ENCODE results near the gene ANK3. TPM values are rescaled to one million over a fixed set of nuclear protein-coding genes. Genes with fewer than 3 reads are reported as not detected.
A peak's percentile ranks its signal among the peaks of the same experiment; 100 is the strongest.

ANK3 gene
- total and polyA plus RNA-seq, 4 experiments from 2014 or later: 7.2 to 90.1 (median 55.8) TPM

- Mint-ChIP-seq H3K27me3 (peaks cover 17 to 20% of the 10 kb centered on the region in 2 donors), H3K4me3 (no peak overlapping the region), H3K27ac (no peak overlapping the region), H3K4me1 (peaks cover 4 to 6% (median 5%) of the 10 kb centered on the region in 4 donors), H3K36me3 (no peaks in the 10 kb centered on the region), H3K9me3 (peaks cover 0 to 3% (median under 1%) of the 10 kb centered on the region in 8 donors)
- no peaks in the 10 kb centered on the region for H3K36me3 ChIP-seq (ENCODE audit: insufficient read depth, low read length)
- no peak overlapping the region for H3K4me3 ChIP-seq (ENCODE audit: low read length in 2 of 2)
- ChIA-PET POLR2A (ENCODE audit: partially characterized antibody) (no interaction called here), CTCF (ENCODE audit: partially characterized antibody) (no interaction called here)
- no peaks in the 10 kb centered on the region for H3K4me1 ChIP-seq (ENCODE audit: insufficient read depth, low read length)
- H3K9me3 ChIP-seq (ENCODE audit: control insufficient read depth in 1 of 2, low read length in 2 of 2): no peaks in the 10 kb centered on the region
- H3K27me3 ChIP-seq (ENCODE audit: insufficient read depth, low read length): no peaks in the 10 kb centered on the region
- intact Hi-C loops (cut with micrococcal nuclease): no loop called here
- DNase-seq: no peak
- H3K27ac ChIP-seq (ENCODE audit: low read depth, low read length): no peak overlapping the region
Observed at GRCh38 chr10:59993931-59994330, 395.7 kb downstream of the ANK3 start.

DNA sequence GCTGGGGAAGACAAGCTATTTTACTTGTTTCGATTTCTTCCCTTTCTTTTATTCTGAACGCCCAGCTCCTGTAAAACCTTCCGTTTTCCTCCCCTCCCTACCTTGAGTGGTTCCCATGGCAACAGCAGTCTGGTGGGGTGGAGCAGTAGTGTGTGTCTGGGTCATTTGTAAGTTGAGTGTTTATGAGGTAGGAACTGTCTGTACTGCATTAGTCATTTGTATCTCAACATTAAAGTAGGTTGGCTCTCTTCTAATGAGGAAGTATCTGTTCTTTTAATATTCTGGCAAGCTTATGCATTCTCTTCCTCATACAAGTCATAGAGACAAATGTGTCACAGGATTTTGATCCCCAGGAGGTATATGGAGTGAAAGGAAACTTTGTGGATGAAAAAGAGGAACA, 398.0 kb downstream of the ANK3 start:
- Histone ChIP-seq H3K4me3 (ENCODE audit: low read length in 2 of 2) (no peak overlapping the region), H3K36me3 (ENCODE audit: insufficient read depth, low read length) (no peaks in the 10 kb centered on the region), H3K4me1 (ENCODE audit: insufficient read depth, low read length) (no peaks in the 10 kb centered on the region), H3K9me3 (ENCODE audit: control insufficient read depth in 1 of 2, low read length in 2 of 2) (no peaks in the 10 kb centered on the region), H3K27ac (ENCODE audit: low read depth, low read length) (no peak overlapping the region), H3K27me3 (ENCODE audit: insufficient read depth, low read length) (no peaks in the 10 kb centered on the region)
- Mint-ChIP-seq H3K27me3 (peaks cover 21 to 27% of the 10 kb centered on the region in 2 donors), H3K27ac (no peak overlapping the region), H3K36me3 (no peaks in the 10 kb centered on the region), H3K4me3 (peak overlapping the region in 6 of 8 donors; percentile 26 to 73 (median 48)), H3K9me3 (peaks cover 0 to 6% (median 0%) of the 10 kb centered on the region in 8 donors), H3K4me1 (peaks cover 4 to 6% (median 5%) of the 10 kb centered on the region in 4 donors)
- no peak for DNase-seq
- POLR2A ChIA-PET (ENCODE audit: partially characterized antibody): no interaction called here
- CTCF ChIA-PET (ENCODE audit: partially characterized antibody): interaction anchor here (0.7 kb wide), 2 partner anchors 43 to 1390 kb away, joined by 3 read pairs; no protein-coding TSS in a partner anchor
- intact Hi-C loops (cut with micrococcal nuclease): no loop called here

- H3K4me1 Mint-ChIP-seq: peaks cover 4 to 6% (median 5%) of the 10 kb centered on the region in 4 donors
- no peak overlapping the region for H3K27ac Mint-ChIP-seq
- no peak overlapping the region for H3K27ac ChIP-seq (ENCODE audit: low read depth, low read length)
- intact Hi-C loops (cut with micrococcal nuclease): no loop called here
- no peaks in the 10 kb centered on the region for H3K27me3 ChIP-seq (ENCODE audit: insufficient read depth, low read length)
- peaks cover 0 to 6% (median 0%) of the 10 kb centered on the region in 8 donors for H3K9me3 Mint-ChIP-seq
- H3K4me1 ChIP-seq (ENCODE audit: insufficient read depth, low read length): no peaks in the 10 kb centered on the region
- CTCF ChIA-PET (ENCODE audit: partially characterized antibody): interaction anchor here (0.7 kb wide), 2 partner anchors 44 to 1391 kb away, joined by 3 read pairs; no protein-coding TSS in a partner anchor
- H3K9me3 ChIP-seq (ENCODE audit: control insufficient read depth in 1 of 2, low read length in 2 of 2): no peaks in the 10 kb centered on the region
- no peaks in the 10 kb centered on the region for H3K36me3 ChIP-seq (ENCODE audit: insufficient read depth, low read length)
- no peaks in the 10 kb centered on the region for H3K36me3 Mint-ChIP-seq
- no peak overlapping the region for H3K4me3 Mint-ChIP-seq
- H3K27me3 Mint-ChIP-seq: peaks cover 21 to 24% of the 10 kb centered on the region in 2 donors
- H3K4me3 ChIP-seq (ENCODE audit: low read length in 2 of 2): no peak overlapping the region
- DNase-seq: no peak
- POLR2A ChIA-PET (ENCODE audit: partially characterized antibody): interaction anchor here (0.7 kb wide), 1 partner anchor 1836 kb away, joined by 4 read pairs; no protein-coding TSS in a partner anchor
Observed at GRCh38 chr10:59991117-59991516, 398.6 kb downstream of the ANK3 start.

- intact Hi-C loops (cut with micrococcal nuclease): no loop called here
- CTCF ChIA-PET (ENCODE audit: partially characterized antibody): no interaction called here
- H3K4me3 ChIP-seq (ENCODE audit: low read length in 2 of 2): no peak overlapping the region
- H3K27ac ChIP-seq (ENCODE audit: low read depth, low read length): no peak overlapping the region
- no peak for DNase-seq
- Mint-ChIP-seq H3K27ac (no peak overlapping the region), H3K4me3 (no peak overlapping the region), H3K9me3 (peaks cover 0 to 6% (median 0%) of the 10 kb centered on the region in 8 donors), H3K27me3 (peaks cover 12 to 14% of the 10 kb centered on the region in 2 donors), H3K4me1 (no peaks in the 10 kb centered on the region), H3K36me3 (no peaks in the 10 kb centered on the region)
- no peaks in the 10 kb centered on the region for H3K36me3 ChIP-seq (ENCODE audit: insufficient read depth, low read length)
- no peaks in the 10 kb centered on the region for H3K4me1 ChIP-seq (ENCODE audit: insufficient read depth, low read length)
- POLR2A ChIA-PET (ENCODE audit: partially characterized antibody): no interaction called here
- H3K9me3 ChIP-seq (ENCODE audit: control insufficient read depth in 1 of 2, low read length in 2 of 2): no peaks in the 10 kb centered on the region
- no peaks in the 10 kb centered on the region for H3K27me3 ChIP-seq (ENCODE audit: insufficient read depth, low read length)
Observed at GRCh38 chr10:59985639-59986038, 404.0 kb downstream of the ANK3 start.

DNA sequence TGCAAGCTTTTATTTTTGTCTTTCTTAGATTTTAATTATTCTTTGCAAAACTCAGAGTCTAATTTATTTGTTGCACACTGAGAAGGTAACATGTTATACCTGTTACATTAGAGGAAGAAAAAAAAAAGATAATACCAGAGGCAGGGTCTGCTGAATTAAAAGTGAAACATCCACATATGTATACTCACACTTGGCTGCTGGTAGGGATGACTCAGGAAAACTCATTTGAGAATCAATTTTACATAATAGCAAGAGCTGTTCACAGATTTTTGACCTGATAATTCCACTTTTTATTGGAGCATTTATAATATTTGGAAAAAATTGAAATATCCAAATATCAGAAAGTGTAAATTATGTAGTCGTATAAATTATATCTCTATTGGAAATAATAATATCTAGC, 405.3 kb downstream of the ANK3 start:
- ChIA-PET POLR2A (ENCODE audit: partially characterized antibody) (no interaction called here), CTCF (ENCODE audit: partially characterized antibody) (no interaction called here)
- Mint-ChIP-seq H3K27me3 (peaks cover 10% of the 10 kb centered on the region in 2 donors), H3K4me3 (no peak overlapping the region), H3K4me1 (no peaks in the 10 kb centered on the region), H3K27ac (no peak overlapping the region), H3K9me3 (peaks cover 0 to 6% (median 2%) of the 10 kb centered on the region in 8 donors), H3K36me3 (no peaks in the 10 kb centered on the region)
- intact Hi-C loops (cut with micrococcal nuclease): no loop called here
- no peaks in the 10 kb centered on the region for H3K9me3 ChIP-seq (ENCODE audit: control insufficient read depth in 1 of 2, low read length in 2 of 2)
- H3K27me3 ChIP-seq (ENCODE audit: insufficient read depth, low read length): no peaks in the 10 kb centered on the region
- H3K4me3 ChIP-seq (ENCODE audit: low read length in 2 of 2): no peak overlapping the region
- H3K4me1 ChIP-seq (ENCODE audit: insufficient read depth, low read length): no peaks in the 10 kb centered on the region
- H3K36me3 ChIP-seq (ENCODE audit: insufficient read depth, low read length): no peaks in the 10 kb centered on the region
- DNase-seq: no peak
- H3K27ac ChIP-seq (ENCODE audit: low read depth, low read length): no peak overlapping the region

DNA sequence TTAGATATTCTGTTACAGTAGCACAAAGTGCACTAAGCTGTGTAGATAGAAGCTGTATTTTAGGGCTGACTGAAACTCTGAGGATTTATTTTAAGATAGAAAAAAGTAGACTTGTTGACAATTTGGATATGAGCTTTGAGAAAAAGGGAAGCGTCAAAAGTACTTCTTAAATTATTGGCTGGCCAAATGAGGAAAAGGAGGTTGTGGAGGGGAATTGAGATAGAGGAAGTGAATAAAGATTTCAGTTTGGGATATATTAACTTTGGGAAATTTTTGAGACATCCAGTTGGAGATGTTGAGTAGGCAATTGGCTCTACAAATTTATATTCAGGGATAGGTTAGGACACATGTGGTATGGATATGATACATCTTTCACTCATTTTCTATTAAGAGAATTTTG, 409.3 kb downstream of the ANK3 start:
- Mint-ChIP-seq H3K9me3 (peaks cover 4 to 33% (median 25%) of the 10 kb centered on the region in 8 donors), H3K27me3 (peaks cover 0 to 3% of the 10 kb centered on the region in 2 donors), H3K4me1 (no peaks in the 10 kb centered on the region), H3K4me3 (no peak overlapping the region), H3K36me3 (no peaks in the 10 kb centered on the region), H3K27ac (peak overlapping the region in 1 of 7 donors; percentile 37)
- no peaks in the 10 kb centered on the region for H3K4me1 ChIP-seq (ENCODE audit: insufficient read depth, low read length)
- H3K27me3 ChIP-seq (ENCODE audit: insufficient read depth, low read length): no peaks in the 10 kb centered on the region
- intact Hi-C loops (cut with micrococcal nuclease): no loop called here
- H3K36me3 ChIP-seq (ENCODE audit: insufficient read depth, low read length): no peaks in the 10 kb centered on the region
- DNase-seq: no peak
- no peaks in the 10 kb centered on the region for H3K9me3 ChIP-seq (ENCODE audit: control insufficient read depth in 1 of 2, low read length in 2 of 2)
- CTCF ChIA-PET (ENCODE audit: partially characterized antibody): no interaction called here
- H3K27ac ChIP-seq (ENCODE audit: low read depth, low read length): no peak overlapping the region
- POLR2A ChIA-PET (ENCODE audit: partially characterized antibody): no interaction called here
- no peak overlapping the region for H3K4me3 ChIP-seq (ENCODE audit: low read length in 2 of 2)

- Mint-ChIP-seq H3K36me3 (no peaks in the 10 kb centered on the region), H3K4me1 (no peaks in the 10 kb centered on the region), H3K27ac (no peak overlapping the region), H3K27me3 (peaks cover 0 to 3% of the 10 kb centered on the region in 2 donors), H3K4me3 (peak overlapping the region in 1 of 8 donors; percentile 15), H3K9me3 (peaks cover 4 to 32% (median 25%) of the 10 kb centered on the region in 8 donors)
- H3K9me3 ChIP-seq (ENCODE audit: control insufficient read depth in 1 of 2, low read length in 2 of 2): no peaks in the 10 kb centered on the region
- intact Hi-C loops (cut with micrococcal nuclease): no loop called here
- no peaks in the 10 kb centered on the region for H3K36me3 ChIP-seq (ENCODE audit: insufficient read depth, low read length)
- no peaks in the 10 kb centered on the region for H3K27me3 ChIP-seq (ENCODE audit: insufficient read depth, low read length)
- CTCF ChIA-PET (ENCODE audit: partially characterized antibody): no interaction called here
- no peak overlapping the region for H3K27ac ChIP-seq (ENCODE audit: low read depth, low read length)
- DNase-seq: no peak
- H3K4me3 ChIP-seq (ENCODE audit: low read length in 2 of 2): no peak overlapping the region
- POLR2A ChIA-PET (ENCODE audit: partially characterized antibody): no interaction called here
- H3K4me1 ChIP-seq (ENCODE audit: insufficient read depth, low read length): no peaks in the 10 kb centered on the region
Observed at GRCh38 chr10:59977486-59977885, 412.2 kb downstream of the ANK3 start.
